AG09319 (cell line): ENCODE results near the gene LIPI.
"Not testable (repeated sequence)": the region's sequence is repeated elsewhere in the genome, so short reads cannot be mapped to it uniquely, and the experiment has no call there.

Experiments used
- DNase-seq: peaks from one replicate; pipeline ENCODE4 v3.0.0-alpha.2; 2010; ENCODE audit warnings: low read depth; ENCODE audit errors: extremely low read depth
- TF ChIP-seq, protein P1 (sequence below): IDR thresholded peaks from 2 replicates; pipeline ENCODE4 v1.5.1; 2011; ENCODE audit warnings: low read depth, mild to moderate bottlenecking, inconsistent platforms, low read length, moderate library complexity

Gene LIPI

DNA sequence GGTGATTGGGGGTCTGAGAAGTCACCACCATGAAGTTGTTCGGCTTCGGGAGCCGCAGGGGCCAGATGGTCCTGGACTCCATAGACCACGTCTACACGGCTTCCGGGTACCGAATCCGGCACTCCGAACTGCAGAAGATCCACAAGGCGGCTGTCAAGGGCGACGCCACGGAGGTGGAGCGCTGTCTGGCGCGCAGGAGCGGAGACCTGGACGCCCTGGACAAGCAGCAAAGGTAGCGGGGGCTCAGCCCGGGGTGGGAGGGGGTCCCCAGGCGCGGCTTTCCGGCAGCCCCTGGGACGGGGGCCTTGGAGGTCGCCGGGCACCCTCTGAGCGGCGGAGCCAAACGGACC is 146.5 kb downstream of the LIPI start:
- DNase-seq, result peak; percentile 1
- TF ChIP-seq, protein P1, sequence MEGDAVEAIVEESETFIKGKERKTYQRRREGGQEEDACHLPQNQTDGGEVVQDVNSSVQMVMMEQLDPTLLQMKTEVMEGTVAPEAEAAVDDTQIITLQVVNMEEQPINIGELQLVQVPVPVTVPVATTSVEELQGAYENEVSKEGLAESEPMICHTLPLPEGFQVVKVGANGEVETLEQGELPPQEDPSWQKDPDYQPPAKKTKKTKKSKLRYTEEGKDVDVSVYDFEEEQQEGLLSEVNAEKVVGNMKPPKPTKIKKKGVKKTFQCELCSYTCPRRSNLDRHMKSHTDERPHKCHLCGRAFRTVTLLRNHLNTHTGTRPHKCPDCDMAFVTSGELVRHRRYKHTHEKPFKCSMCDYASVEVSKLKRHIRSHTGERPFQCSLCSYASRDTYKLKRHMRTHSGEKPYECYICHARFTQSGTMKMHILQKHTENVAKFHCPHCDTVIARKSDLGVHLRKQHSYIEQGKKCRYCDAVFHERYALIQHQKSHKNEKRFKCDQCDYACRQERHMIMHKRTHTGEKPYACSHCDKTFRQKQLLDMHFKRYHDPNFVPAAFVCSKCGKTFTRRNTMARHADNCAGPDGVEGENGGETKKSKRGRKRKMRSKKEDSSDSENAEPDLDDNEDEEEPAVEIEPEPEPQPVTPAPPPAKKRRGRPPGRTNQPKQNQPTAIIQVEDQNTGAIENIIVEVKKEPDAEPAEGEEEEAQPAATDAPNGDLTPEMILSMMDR, result no peak

DNA sequence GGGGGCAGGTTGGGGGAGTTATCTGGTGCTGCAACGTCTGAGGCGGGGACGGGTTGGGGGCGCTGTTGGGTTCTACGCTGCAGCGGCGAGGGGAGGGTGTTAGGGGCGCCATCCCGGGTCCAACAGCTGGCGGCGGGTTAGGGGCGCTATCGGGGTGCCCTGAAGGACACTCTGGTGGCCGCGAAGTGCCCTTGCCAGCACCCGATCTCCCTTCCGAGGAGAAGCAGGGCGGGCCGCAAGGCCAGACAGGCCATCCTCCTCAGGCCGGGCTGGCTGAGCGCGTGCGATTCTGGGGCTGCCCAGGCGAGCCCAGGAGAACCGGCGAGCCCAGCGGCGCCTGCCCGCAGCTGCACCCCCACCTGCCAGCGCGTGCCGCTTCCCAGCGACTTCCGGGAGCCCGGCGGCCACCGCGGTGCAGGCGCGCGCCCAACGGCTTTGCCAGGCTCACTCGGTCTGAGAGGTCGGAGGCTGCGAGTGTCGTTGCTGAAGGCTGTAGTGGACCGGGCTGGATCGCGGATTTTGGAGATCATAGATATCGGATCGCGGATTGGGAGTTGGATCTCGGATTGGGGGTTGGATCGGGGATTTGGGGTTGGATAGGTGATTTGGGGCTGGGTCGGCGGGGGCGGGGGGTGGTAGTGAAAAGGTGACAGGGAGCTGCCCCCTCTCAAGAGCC is 147.0 kb downstream of the LIPI start:
- peak; percentile 30 for DNase-seq

DNA sequence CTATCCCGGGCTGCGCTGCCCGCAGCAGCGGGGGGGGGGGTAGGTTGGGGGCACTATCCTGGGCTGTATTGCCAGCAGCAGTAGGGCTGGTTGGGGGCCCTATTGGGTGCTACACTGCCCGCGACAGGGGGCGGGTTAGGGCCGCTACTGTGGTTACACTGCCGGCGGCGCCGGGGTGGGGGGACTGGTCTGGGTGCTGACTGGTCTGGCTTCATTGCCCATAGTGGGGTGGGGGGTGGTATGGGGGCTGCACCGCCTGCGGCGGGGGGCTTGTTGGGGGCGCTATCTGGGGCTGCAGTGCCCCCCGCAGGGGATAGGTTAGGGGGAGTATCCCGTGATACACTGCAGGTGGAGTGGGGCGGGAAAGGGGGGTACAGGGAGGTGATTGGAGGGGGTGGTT is 148.1 kb downstream of the LIPI start:
- not testable (repeated sequence) for DNase-seq

DNA sequence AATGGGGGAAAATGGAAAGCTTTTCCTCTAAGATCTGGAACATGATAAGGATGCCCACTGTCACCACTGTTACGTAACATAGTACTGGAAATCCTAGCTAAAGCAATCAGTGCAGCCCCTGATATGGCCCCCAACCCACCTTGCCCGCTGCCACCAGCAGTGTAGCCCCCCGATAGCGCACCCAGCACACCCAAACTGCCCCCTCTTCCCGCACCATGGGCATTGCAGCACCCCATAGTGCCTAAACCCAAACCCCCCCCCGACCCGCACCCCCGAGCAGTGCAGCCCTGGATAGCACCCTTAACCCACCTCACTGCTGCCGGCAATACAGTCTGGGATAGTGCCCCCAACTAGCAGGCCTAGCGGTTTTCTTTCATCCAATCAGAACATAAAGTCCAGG is 148.9 kb downstream of the LIPI start:
- DNase-seq, result not testable (repeated sequence)

DNA sequence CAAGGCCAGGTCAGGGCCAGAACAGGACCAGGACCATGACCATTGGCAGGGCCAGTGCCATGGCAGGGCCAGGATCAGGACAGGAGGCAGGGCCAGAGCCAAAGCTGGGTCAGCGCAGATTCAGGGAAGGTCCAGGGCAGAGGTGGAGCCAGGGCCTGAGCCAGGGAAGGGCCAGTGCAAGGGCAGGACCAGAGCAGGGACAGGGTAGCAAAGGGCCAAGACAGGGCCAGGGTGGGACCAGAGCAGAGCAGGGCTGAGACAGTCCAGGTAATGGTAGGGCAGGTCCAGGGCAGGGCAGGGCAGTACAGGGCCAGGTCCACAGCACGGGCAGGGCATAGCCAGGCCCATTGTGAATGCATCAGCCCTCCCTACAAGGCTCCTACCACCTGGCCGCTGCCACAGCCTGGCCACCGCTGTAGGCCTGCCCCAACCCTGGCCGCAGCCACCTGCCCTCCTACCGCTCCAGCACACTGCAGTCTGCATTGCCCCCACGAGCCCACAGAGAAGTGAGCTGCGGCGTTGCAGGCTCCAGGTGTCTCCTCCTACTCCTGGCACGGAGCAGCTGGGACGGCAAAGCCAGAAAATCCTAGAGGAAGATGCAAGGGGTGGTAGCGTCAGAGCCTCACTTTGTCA is 151.6 kb downstream of the LIPI start:
- not testable (repeated sequence) for DNase-seq
